ENCODE results near the gene REP15.
"Not testable (repeated sequence)": the region's sequence is repeated elsewhere in the genome, so short reads cannot be mapped to it uniquely, and the experiment has no call there.

Gene REP15

GRCh38 chr12:27696293-27696652, at the start of gene REP15:
TSS of gene REP15 (plus strand) at chr12:27696447. CDS start at chr12:27696563, 116 bp downstream.
- DNase-seq = no peak
- H3K27ac Mint-ChIP-seq = no peak within 1 kb of the TSS
- no peaks in the 10 kb centered on the region for H3K27me3 Mint-ChIP-seq
- H3K36me3 Mint-ChIP-seq (ENCODE audit: low read depth) = peaks cover 1% of the 10 kb centered on the region
- no peaks in the 10 kb centered on the region for H3K4me1 Mint-ChIP-seq (ENCODE audit: low read depth)
- H3K4me3 Mint-ChIP-seq = no peak within 1 kb of the TSS
- no peaks in the 10 kb centered on the region for H3K9me3 Mint-ChIP-seq

- Mint-ChIP-seq H3K36me3 (ENCODE audit: low read depth) (no peaks in the 10 kb centered on the region), H3K27me3 (no peaks in the 10 kb centered on the region), H3K27ac (no peak overlapping the region), H3K4me3 (no peak overlapping the region), H3K4me1 (ENCODE audit: low read depth) (peaks cover 5% of the 10 kb centered on the region), H3K9me3 (no peaks in the 10 kb centered on the region)
- DNase-seq = no peak
Observed at GRCh38 chr12:27650011-27650410, 46.2 kb upstream of the REP15 start.

GRCh38 chr12:27651201-27651600, 45.0 kb upstream of the REP15 start:
- Mint-ChIP-seq H3K27me3 (no peaks in the 10 kb centered on the region), H3K36me3 (ENCODE audit: low read depth) (no peaks in the 10 kb centered on the region), H3K4me1 (ENCODE audit: low read depth) (peaks cover 5% of the 10 kb centered on the region), H3K27ac (no peak overlapping the region), H3K4me3 (no peak overlapping the region), H3K9me3 (no peaks in the 10 kb centered on the region)
- DNase-seq = no peak

- H3K4me3 Mint-ChIP-seq = no peak overlapping the region
- no peak for DNase-seq
- no peaks in the 10 kb centered on the region for H3K27me3 Mint-ChIP-seq
- no peaks in the 10 kb centered on the region for H3K36me3 Mint-ChIP-seq (ENCODE audit: low read depth)
- no peaks in the 10 kb centered on the region for H3K9me3 Mint-ChIP-seq
- no peak overlapping the region for H3K27ac Mint-ChIP-seq
- H3K4me1 Mint-ChIP-seq (ENCODE audit: low read depth) = peaks cover 5% of the 10 kb centered on the region
Observed at GRCh38 chr12:27652174-27652763, 44.0 kb upstream of the REP15 start.

- Mint-ChIP-seq H3K36me3 (ENCODE audit: low read depth) (no peaks in the 10 kb centered on the region), H3K27ac (no peak overlapping the region), H3K4me3 (no peak overlapping the region), H3K27me3 (no peaks in the 10 kb centered on the region), H3K4me1 (ENCODE audit: low read depth) (peaks cover 5% of the 10 kb centered on the region), H3K9me3 (no peaks in the 10 kb centered on the region)
- no peak for DNase-seq
Observed at GRCh38 chr12:27653661-27654060, 42.6 kb upstream of the REP15 start.

- H3K4me3 Mint-ChIP-seq; H3K27me3 Mint-ChIP-seq; H3K4me1 Mint-ChIP-seq (ENCODE audit: low read depth); DNase-seq; H3K9me3 Mint-ChIP-seq; H3K27ac Mint-ChIP-seq; H3K36me3 Mint-ChIP-seq (ENCODE audit: low read depth): not testable (repeated sequence)
Observed at GRCh38 chr12:27655476-27655875, 40.8 kb upstream of the REP15 start.

- no peak for DNase-seq
- no peaks in the 10 kb centered on the region for H3K27me3 Mint-ChIP-seq
- H3K4me3 Mint-ChIP-seq = no peak overlapping the region
- H3K4me1 Mint-ChIP-seq (ENCODE audit: low read depth) = peaks cover 4% of the 10 kb centered on the region
- no peak overlapping the region for H3K27ac Mint-ChIP-seq
- no peaks in the 10 kb centered on the region for H3K36me3 Mint-ChIP-seq (ENCODE audit: low read depth)
- no peaks in the 10 kb centered on the region for H3K9me3 Mint-ChIP-seq
Observed at GRCh38 chr12:27657296-27657695, 39.0 kb upstream of the REP15 start.

- H3K27ac Mint-ChIP-seq = no peak overlapping the region
- H3K4me3 Mint-ChIP-seq = no peak overlapping the region
- H3K27me3 Mint-ChIP-seq = no peaks in the 10 kb centered on the region
- no peak for DNase-seq
- no peaks in the 10 kb centered on the region for H3K9me3 Mint-ChIP-seq
- H3K4me1 Mint-ChIP-seq (ENCODE audit: low read depth) = no peaks in the 10 kb centered on the region
- peaks cover 3% of the 10 kb centered on the region for H3K36me3 Mint-ChIP-seq (ENCODE audit: low read depth)
Observed at GRCh38 chr12:27665704-27666103, 30.5 kb upstream of the REP15 start.

- H3K27me3 Mint-ChIP-seq = no peaks in the 10 kb centered on the region
- H3K36me3 Mint-ChIP-seq (ENCODE audit: low read depth) = peaks cover 3% of the 10 kb centered on the region
- DNase-seq = no peak
- no peak overlapping the region for H3K4me3 Mint-ChIP-seq
- no peak overlapping the region for H3K27ac Mint-ChIP-seq
- no peaks in the 10 kb centered on the region for H3K9me3 Mint-ChIP-seq
- no peaks in the 10 kb centered on the region for H3K4me1 Mint-ChIP-seq (ENCODE audit: low read depth)
Observed at GRCh38 chr12:27666510-27666909, 29.7 kb upstream of the REP15 start.

GRCh38 chr12:27667540-27667939, 28.7 kb upstream of the REP15 start:
- no peak overlapping the region for H3K4me3 Mint-ChIP-seq
- no peak overlapping the region for H3K27ac Mint-ChIP-seq
- no peaks in the 10 kb centered on the region for H3K9me3 Mint-ChIP-seq
- no peak for DNase-seq
- H3K27me3 Mint-ChIP-seq = no peaks in the 10 kb centered on the region
- peaks cover 3% of the 10 kb centered on the region for H3K36me3 Mint-ChIP-seq (ENCODE audit: low read depth)
- H3K4me1 Mint-ChIP-seq (ENCODE audit: low read depth) = no peaks in the 10 kb centered on the region

- Mint-ChIP-seq H3K4me1 (ENCODE audit: low read depth) (no peaks in the 10 kb centered on the region), H3K4me3 (no peak overlapping the region), H3K27ac (no peak overlapping the region), H3K27me3 (no peaks in the 10 kb centered on the region), H3K36me3 (ENCODE audit: low read depth) (no peaks in the 10 kb centered on the region), H3K9me3 (no peaks in the 10 kb centered on the region)
- no peak for DNase-seq
Observed at GRCh38 chr12:27672051-27672450, 24.2 kb upstream of the REP15 start.

GRCh38 chr12:27672643-27673042, 23.6 kb upstream of the REP15 start:
- Mint-ChIP-seq H3K27me3 (no peaks in the 10 kb centered on the region), H3K4me1 (ENCODE audit: low read depth) (no peaks in the 10 kb centered on the region), H3K36me3 (ENCODE audit: low read depth) (no peaks in the 10 kb centered on the region), H3K9me3 (no peaks in the 10 kb centered on the region), H3K4me3 (no peak overlapping the region), H3K27ac (no peak overlapping the region)
- DNase-seq = no peak

GRCh38 chr12:27673101-27673718, 23.0 kb upstream of the REP15 start:
- Mint-ChIP-seq H3K27ac (no peak overlapping the region), H3K9me3 (no peaks in the 10 kb centered on the region), H3K36me3 (ENCODE audit: low read depth) (no peaks in the 10 kb centered on the region), H3K4me3 (no peak overlapping the region), H3K27me3 (no peaks in the 10 kb centered on the region), H3K4me1 (ENCODE audit: low read depth) (no peaks in the 10 kb centered on the region)
- DNase-seq = no peak

- Mint-ChIP-seq H3K36me3 (ENCODE audit: low read depth) (no peaks in the 10 kb centered on the region), H3K4me1 (ENCODE audit: low read depth) (no peaks in the 10 kb centered on the region), H3K27me3 (no peaks in the 10 kb centered on the region), H3K27ac (no peak overlapping the region), H3K9me3 (no peaks in the 10 kb centered on the region), H3K4me3 (no peak overlapping the region)
- DNase-seq = no peak
Observed at GRCh38 chr12:27674989-27675388, 21.3 kb upstream of the REP15 start.

- H3K27me3 Mint-ChIP-seq = no peaks in the 10 kb centered on the region
- no peak for DNase-seq
- H3K36me3 Mint-ChIP-seq (ENCODE audit: low read depth) = no peaks in the 10 kb centered on the region
- no peak overlapping the region for H3K27ac Mint-ChIP-seq
- no peaks in the 10 kb centered on the region for H3K9me3 Mint-ChIP-seq
- no peaks in the 10 kb centered on the region for H3K4me1 Mint-ChIP-seq (ENCODE audit: low read depth)
- H3K4me3 Mint-ChIP-seq = no peak overlapping the region
Observed at GRCh38 chr12:27680619-27681018, 15.6 kb upstream of the REP15 start.

- no peak for DNase-seq
- no peaks in the 10 kb centered on the region for H3K4me1 Mint-ChIP-seq (ENCODE audit: low read depth)
- H3K4me3 Mint-ChIP-seq = no peak overlapping the region
- H3K9me3 Mint-ChIP-seq = no peaks in the 10 kb centered on the region
- no peaks in the 10 kb centered on the region for H3K36me3 Mint-ChIP-seq (ENCODE audit: low read depth)
- no peaks in the 10 kb centered on the region for H3K27me3 Mint-ChIP-seq
- H3K27ac Mint-ChIP-seq = no peak overlapping the region
Observed at GRCh38 chr12:27682534-27682933, 13.7 kb upstream of the REP15 start.

Data from activated T-cell treated with anti-CD3 and anti-CD28 coated beads, Interleukin-2, amount 50 U/mL, for 24 hours (primary cell).